GM19468 (cell line): Measurements from ENCODE around the gene PLPP3.

ENCODE experiments used
- ATAC-seq: cut with Tn5 transposase; IDR thresholded peaks from one replicate; pipeline ENCODE4 v1.9.1; 2021; ENCODE audit warnings: mild to moderate bottlenecking, moderate library complexity, moderate number of reproducible peaks; ENCODE audit not compliant: unreplicated experiment; ENCODE audit errors: extremely low read depth

Gene PLPP3

DNA sequence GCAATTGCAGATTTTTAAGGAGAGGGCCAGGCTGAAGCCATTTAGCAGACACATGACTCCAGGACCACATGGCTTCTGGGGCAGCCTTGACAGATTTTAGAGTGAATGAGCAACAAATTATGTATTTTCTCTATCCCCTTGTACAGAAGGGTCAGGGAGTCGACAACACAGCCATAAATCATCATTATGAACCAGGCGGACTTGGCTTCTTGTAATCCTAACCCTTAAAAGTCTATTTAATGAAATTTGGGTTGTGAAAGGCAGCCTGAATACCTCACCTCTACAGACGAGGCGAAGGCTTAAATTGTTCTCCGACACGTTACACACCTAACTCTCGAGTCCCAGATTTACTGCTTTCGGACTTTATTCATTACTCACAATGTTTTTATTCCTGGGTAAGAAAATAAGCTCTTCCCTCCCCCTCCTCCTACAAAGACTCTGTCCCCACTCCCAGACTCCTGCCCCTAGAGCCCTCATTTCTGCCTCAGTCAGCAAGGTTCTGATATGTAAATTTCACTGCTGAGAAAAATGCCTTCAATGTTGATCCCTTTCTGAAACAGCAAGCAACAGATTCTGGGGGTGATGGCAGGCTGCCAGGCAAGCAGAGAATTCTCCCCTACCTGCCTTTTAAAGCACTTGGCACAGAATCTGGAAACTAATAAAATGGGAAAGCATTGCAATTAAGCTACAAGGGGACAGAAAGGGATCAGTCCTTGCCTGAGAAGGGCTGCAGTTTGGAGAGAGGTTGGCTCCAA, 51.6 kb downstream of the PLPP3 start:
- no peak for ATAC-seq

DNA sequence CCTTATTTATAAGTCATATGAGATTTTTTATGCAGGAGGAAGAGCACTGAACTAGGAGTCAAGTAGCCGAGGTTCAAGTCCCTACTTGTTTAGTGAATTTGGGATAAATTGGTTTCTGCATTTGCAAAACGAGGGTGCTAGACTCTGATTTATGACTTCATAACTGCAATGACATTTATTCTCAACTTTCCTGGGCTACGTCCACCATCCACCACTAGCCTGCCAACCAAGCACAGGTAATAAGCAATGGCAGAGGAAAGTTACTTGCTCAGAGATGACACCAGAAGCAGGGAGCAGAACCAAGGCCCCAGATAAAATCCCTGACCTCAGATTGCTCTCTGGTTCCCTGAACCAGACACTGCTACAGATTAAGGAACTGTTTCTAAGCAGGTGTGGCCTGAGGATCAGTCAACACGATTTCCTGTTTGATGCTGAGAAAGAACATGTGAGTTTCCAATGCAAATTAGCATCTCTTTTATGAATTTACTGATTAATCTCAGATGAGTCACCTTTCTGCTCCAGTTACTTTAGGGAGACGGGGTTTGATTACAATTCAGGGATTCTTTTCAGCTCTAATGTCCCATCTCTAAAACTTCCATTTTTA, 52.7 kb downstream of the PLPP3 start:
- ATAC-seq: peak; percentile 52

DNA sequence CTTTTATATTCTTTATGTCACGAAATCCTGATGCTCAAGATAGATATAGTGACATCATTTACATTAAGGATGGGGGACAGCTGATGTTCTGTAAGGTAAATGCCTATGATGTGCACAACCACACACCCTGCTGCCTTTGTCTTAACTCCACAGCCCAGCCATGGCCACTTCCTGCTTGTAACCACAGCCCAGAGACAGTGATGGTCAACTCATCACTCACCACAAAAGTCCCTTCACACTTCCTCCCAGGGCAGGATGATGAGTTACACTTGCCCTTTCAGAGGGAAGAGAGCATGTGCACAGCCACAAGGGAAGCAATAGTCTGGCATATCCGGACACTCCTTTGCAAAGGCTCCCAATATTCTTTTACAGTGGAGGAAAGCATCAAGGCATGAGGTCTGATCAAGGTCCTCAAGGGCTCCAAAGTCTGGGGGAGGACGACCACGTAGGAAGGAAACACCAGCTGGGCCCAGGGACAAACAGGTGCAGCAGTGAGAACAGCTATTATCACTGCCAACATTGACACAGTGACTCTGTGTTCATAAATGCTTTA, 53.8 kb downstream of the PLPP3 start:
- ATAC-seq: peak; percentile 56

GRCh38 chr1:56524263-56524662, 55.1 kb downstream of the PLPP3 start:
- ATAC-seq: no peak

DNA sequence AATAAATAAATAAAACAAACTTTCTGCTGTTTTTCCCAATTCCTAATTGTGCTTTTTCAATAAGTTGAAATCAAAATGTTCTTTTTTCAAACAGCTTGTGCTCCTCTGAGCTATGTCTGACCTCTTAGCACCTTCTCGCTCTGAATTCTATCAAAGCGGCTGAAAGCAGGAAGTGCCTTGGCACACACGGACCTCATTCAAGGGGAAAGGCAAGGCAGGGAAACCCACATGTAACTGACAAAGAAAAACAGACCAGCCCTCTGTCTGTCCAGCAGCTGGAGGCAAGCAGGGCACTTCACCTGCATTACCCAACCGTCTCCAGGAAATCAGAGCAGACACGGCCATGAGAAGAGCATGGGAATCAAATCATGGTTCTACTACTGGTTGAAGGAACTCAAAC, 56.7 kb downstream of the PLPP3 start:
- no peak for ATAC-seq

GRCh38 chr1:56520016-56520601, 59.3 kb downstream of the PLPP3 start:
- ATAC-seq: no peak

- ATAC-seq: no peak
Observed at GRCh38 chr1:56517404-56518130, 61.8 kb downstream of the PLPP3 start.

GRCh38 chr1:56516539-56517252, 62.7 kb downstream of the PLPP3 start:
- ATAC-seq: peak; percentile 95

GRCh38 chr1:56515898-56516538, 63.3 kb downstream of the PLPP3 start:
- ATAC-seq: no peak

GRCh38 chr1:56512724-56513494, 66.5 kb downstream of the PLPP3 start:
- no peak for ATAC-seq

GRCh38 chr1:56511766-56512165, 67.6 kb downstream of the PLPP3 start:
- no peak for ATAC-seq

- no peak for ATAC-seq
Observed at GRCh38 chr1:56511364-56511763, 68.0 kb downstream of the PLPP3 start.

DNA sequence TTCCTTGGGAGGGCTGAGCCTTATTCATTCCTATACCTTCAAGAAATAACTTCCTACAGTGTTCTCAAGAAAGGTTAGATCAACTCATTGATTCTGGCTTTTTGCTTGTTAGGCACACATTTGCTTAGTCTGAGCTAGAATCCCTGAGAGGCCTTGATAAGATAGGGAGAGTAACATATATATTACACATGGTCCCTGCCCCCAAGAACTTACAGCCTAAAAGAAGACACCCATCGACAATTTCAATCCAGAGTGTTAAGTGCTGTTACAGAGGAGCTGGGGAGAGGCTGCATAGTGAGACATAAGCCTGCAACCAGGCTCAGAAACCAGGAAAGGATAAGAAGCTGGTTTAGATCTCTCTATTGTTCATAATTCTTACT, 68.7 kb downstream of the PLPP3 start:
- ATAC-seq: no peak

- ATAC-seq: no peak
Observed at GRCh38 chr1:56509713-56510641, 69.4 kb downstream of the PLPP3 start.

- no peak for ATAC-seq
Observed at GRCh38 chr1:56508523-56508983, 70.8 kb downstream of the PLPP3 start.

GRCh38 chr1:56507925-56508522, 71.3 kb downstream of the PLPP3 start:
- no peak for ATAC-seq

DNA sequence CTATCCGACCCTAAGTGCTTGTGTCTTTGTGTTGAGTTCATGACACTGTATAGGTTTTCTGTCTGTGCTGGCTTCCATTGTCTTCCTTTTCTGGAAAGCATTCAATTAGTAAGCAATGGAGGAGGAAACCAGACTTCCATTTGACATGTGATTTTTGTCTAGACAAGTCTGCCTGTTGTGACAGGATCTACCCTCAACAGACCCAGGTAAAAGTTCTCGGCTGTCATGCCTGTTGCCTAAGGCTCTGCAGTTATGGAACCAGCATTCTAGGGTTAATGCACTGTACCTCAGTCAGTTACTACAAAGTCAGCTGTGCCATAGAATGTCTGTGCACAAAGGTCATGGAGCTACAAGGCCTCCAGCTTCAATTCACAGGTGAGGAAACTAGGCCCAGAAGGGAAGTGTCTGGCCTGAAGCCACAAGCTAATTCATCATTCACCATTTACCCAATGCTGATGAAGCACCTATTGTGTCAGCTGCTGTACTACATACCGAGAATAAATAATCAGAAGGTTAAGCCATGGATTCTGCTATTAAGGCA, 72.3 kb downstream of the PLPP3 start:
- no peak for ATAC-seq
